Measurements from ENCODE around the gene EDNRB.

- TF ChIP-seq CTCF (IDR thresholded peaks at IDR 0.05) (no peak), POLR2A (IDR thresholded peaks at IDR 0.05) (no peak)
Observed at GRCh38 chr13:77902319-77902963, 16.2 kb downstream of the EDNRB start.
